Neural crest cell (in vitro differentiated cells): Measurements from ENCODE around the gene CARHSP1. TPM values are rescaled to one million over a fixed set of nuclear protein-coding genes. Genes with fewer than 3 reads are reported as not detected.

Experiments used
- DNase-seq: peaks from one replicate; pipeline ENCODE4 v3.0.0; 2021; ENCODE audit warnings: low read depth, mixed read lengths, low spot score
- H3K27ac Mint-ChIP-seq: one replicate; pipeline ENCODE4 v1.8.0; 2021; ENCODE audit warnings: mild to moderate bottlenecking, mixed read lengths; ENCODE audit not compliant: unreplicated experiment
- H3K27me3 Mint-ChIP-seq: 2 replicates; pipeline ENCODE4 v1.8.0; 2021; ENCODE audit warnings: low read depth, mild to moderate bottlenecking, mixed read lengths
- H3K36me3 Mint-ChIP-seq: 2 replicates; pipeline ENCODE4 v1.8.0; 2021; ENCODE audit warnings: low read depth, mild to moderate bottlenecking, mixed read lengths
- H3K4me1 Mint-ChIP-seq: 2 replicates; pipeline ENCODE4 v1.8.0; 2021; ENCODE audit warnings: mixed read lengths
- H3K4me3 Mint-ChIP-seq: one replicate; pipeline ENCODE4 v1.8.0; 2021; ENCODE audit warnings: mild to moderate bottlenecking, mixed read lengths
- H3K9me3 Mint-ChIP-seq: 2 replicates; pipeline ENCODE4 v1.8.0; 2021; ENCODE audit warnings: mixed read lengths
- total RNA-seq: library from RNA; stranded (reverse); gene quantifications from 2 replicates; pipeline ENCODE4 v1.2.1, GENCODE V29; 2021
- TF ChIP-seq, protein P1 (sequence below): fragments of 200-600 bp; sonication (generic); conservative IDR thresholded peaks from 2 replicates; pipeline ENCODE4 v1.5.0; 2021; ENCODE audit warnings: antibody characterized with exemption, mild to moderate bottlenecking

Gene CARHSP1
- total RNA-seq, 1 donor from 2014 or later: 147 TPM

GRCh38 chr16:8887431-8887765, 18.6 kb upstream of the CARHSP1 start:
- peaks cover 21% of the 10 kb centered on the region for H3K36me3 Mint-ChIP-seq
- H3K4me1 Mint-ChIP-seq: peaks cover 19% of the 10 kb centered on the region

DNA sequence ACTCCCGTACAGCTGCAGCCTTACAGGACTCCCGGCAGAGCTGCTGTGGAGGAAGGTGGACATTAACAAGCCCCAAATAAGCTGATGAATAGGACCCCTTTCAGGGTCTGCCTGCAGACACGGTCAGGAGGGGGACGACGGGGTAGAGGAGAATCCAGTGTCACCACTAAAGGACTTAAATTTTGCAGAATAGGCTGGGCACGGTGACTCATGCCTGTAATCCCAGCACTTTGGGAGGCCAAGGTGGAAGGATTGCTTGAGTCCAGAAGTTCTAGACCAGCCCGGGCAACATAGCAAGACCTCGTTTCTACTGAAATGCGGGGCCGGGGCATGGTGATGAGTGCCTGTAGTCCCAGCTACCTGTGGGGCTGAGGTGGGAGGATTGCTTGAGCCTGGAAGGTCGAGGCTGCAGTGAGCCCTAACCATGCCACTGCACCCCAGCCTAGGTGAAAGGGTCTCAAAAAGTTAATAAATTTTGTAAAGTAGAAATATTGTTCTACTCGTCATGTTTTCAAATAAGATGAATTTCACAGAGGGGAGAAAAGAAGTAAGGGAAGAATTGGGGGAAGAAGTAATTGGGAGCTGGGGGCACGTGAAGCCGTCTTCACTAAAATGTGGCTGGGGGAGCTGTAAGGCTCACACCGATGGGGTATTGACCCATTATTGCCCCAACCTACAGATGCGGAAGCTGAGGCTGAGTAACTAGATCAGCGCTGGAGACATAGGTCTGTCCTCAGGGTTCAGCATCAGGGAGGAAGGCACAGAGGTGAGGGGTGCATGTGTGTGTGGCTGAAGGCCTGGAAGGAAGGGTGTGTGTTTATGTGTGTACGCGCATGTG, 18.0 kb upstream of the CARHSP1 start:
- Mint-ChIP-seq H3K4me3 (peak overlapping the region; percentile 22), H3K9me3 (no peaks in the 10 kb centered on the region), H3K36me3 (peaks cover 17% of the 10 kb centered on the region), H3K4me1 (peaks cover 13% of the 10 kb centered on the region), H3K27me3 (peaks cover 9% of the 10 kb centered on the region), H3K27ac (peak overlapping the region; percentile 57)
- TF ChIP-seq, protein P1, sequence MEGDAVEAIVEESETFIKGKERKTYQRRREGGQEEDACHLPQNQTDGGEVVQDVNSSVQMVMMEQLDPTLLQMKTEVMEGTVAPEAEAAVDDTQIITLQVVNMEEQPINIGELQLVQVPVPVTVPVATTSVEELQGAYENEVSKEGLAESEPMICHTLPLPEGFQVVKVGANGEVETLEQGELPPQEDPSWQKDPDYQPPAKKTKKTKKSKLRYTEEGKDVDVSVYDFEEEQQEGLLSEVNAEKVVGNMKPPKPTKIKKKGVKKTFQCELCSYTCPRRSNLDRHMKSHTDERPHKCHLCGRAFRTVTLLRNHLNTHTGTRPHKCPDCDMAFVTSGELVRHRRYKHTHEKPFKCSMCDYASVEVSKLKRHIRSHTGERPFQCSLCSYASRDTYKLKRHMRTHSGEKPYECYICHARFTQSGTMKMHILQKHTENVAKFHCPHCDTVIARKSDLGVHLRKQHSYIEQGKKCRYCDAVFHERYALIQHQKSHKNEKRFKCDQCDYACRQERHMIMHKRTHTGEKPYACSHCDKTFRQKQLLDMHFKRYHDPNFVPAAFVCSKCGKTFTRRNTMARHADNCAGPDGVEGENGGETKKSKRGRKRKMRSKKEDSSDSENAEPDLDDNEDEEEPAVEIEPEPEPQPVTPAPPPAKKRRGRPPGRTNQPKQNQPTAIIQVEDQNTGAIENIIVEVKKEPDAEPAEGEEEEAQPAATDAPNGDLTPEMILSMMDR: no peak
- DNase-seq: no peak

More at GRCh38 chr16:8887431-8887765, 18.6 kb upstream of the CARHSP1 start:
- Mint-ChIP-seq H3K27me3 (peaks cover 9% of the 10 kb centered on the region), H3K27ac (peak overlapping the region; percentile 57), H3K4me3 (peak overlapping the region; percentile 22), H3K9me3 (no peaks in the 10 kb centered on the region)
- no peak for DNase-seq
- TF ChIP-seq, protein P1: no peak

DNA sequence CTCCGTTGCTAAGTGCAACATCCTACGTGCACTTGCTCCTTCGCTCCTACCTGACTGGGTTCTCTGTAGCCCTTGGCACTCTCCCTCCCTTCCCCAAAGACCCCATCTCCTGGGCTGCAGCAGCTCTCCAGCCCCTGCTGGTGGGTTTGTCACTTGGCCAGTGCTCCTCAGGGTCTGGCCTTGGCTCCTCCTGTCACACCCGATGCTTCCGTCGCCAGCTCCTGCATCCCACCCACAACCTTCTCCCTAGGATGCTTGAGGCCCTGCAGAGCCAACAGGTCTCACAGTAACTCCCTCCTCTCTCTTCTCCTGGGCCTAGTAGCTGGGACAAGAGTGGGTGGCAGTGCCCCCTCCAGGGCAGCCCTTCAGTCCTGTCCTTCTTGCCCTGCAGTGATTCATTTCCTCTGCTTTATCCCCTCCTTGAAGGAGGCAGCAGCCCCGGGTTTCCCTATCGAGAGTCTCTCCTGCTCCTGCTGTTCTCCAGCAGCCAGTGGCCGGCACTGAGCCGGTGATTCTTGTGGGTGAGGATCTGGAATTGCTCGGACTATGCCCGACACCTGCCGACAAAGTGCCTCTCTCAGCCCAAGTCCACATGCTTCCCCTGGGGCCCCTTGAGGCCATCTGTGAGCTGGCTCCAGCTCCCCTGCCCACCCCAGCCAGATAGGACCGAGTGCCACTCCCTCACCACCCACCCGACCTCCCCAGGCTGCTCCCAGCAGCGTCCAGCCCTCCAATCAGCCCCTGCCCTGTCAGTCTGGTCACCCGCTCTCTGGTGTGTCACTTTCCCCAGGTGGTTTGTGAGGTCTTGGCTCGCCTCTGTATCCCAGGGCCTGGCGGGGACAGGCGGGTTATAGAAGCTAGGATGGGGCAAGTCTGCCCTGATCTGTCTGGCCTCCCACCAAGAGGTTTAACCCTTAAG, 17.1 kb upstream of the CARHSP1 start:
- H3K4me3 Mint-ChIP-seq: peak overlapping the region; percentile 77
- peaks cover 10% of the 10 kb centered on the region for H3K4me1 Mint-ChIP-seq
- H3K27me3 Mint-ChIP-seq: peaks cover 9% of the 10 kb centered on the region
- TF ChIP-seq, protein P1: no peak
- H3K27ac Mint-ChIP-seq: no peak overlapping the region
- H3K36me3 Mint-ChIP-seq: peaks cover 12% of the 10 kb centered on the region
- no peaks in the 10 kb centered on the region for H3K9me3 Mint-ChIP-seq
- no peak for DNase-seq

- H3K9me3 Mint-ChIP-seq: no peaks in the 10 kb centered on the region
- peak overlapping the region; percentile 23 for H3K4me3 Mint-ChIP-seq
- H3K4me1 Mint-ChIP-seq: peaks cover 10% of the 10 kb centered on the region
Measured at GRCh38 chr16:8882725-8883377, 14.0 kb upstream of the CARHSP1 start.

More at GRCh38 chr16:8882725-8883377, 14.0 kb upstream of the CARHSP1 start:
- no peak for DNase-seq
- Mint-ChIP-seq H3K36me3 (peaks cover 7% of the 10 kb centered on the region), H3K27me3 (peaks cover 12% of the 10 kb centered on the region), H3K27ac (no peak overlapping the region)
- TF ChIP-seq, protein P1: no peak
